ENCODE results near the gene RDX.

The RDX gene

GRCh38 chr11:110336054-110336453 lies 39.6 kb upstream of the RDX start:
- no peak overlapping the region for H3K4me3 ChIP-seq (ENCODE audit: low read depth, low read length, poor library complexity, severe bottlenecking)
- no peaks in the 10 kb centered on the region for H3K27me3 ChIP-seq (ENCODE audit: insufficient read depth, low read length)
- TF ChIP-seq CTCF (IDR thresholded peaks at IDR 0.05; ENCODE audit: low read length) (no peak), EZH2 (IDR thresholded peaks at IDR 0.05; ENCODE audit: borderline replicate concordance, low read length) (no peak)
- H3K36me3 ChIP-seq (ENCODE audit: insufficient read depth, low read length) = peaks cover 13% of the 10 kb centered on the region
- H3K4me2 ChIP-seq (ENCODE audit: low read length) = no peak overlapping the region
- H3K27ac ChIP-seq (ENCODE audit: low read depth, low read length, poor library complexity, severe bottlenecking) = no peak overlapping the region
- no peak overlapping the region for H2AFZ ChIP-seq (ENCODE audit: low read length)
- no peaks in the 10 kb centered on the region for H3F3A ChIP-seq (ENCODE audit: insufficient read depth, low read length)
- H3K9ac ChIP-seq (ENCODE audit: low read length) = no peak overlapping the region
- H3K9me2 ChIP-seq (ENCODE audit: low read depth, low read length) = no peaks in the 10 kb centered on the region
- H3K4me1 ChIP-seq (ENCODE audit: insufficient read depth, low read length, severe bottlenecking) = peaks cover 12% of the 10 kb centered on the region
- H4K20me1 ChIP-seq (ENCODE audit: insufficient read depth, low read length) = no peaks in the 10 kb centered on the region
- no peaks in the 10 kb centered on the region for H3K9me3 ChIP-seq (ENCODE audit: low read length)
- H3K79me2 ChIP-seq (ENCODE audit: insufficient read depth, low read length) = no peaks in the 10 kb centered on the region

- H3F3A ChIP-seq (ENCODE audit: insufficient read depth, low read length) = no peaks in the 10 kb centered on the region
- no peaks in the 10 kb centered on the region for H3K27me3 ChIP-seq (ENCODE audit: insufficient read depth, low read length)
- H2AFZ ChIP-seq (ENCODE audit: low read length) = no peak overlapping the region
- peaks cover 12% of the 10 kb centered on the region for H3K4me1 ChIP-seq (ENCODE audit: insufficient read depth, low read length, severe bottlenecking)
- H3K4me2 ChIP-seq (ENCODE audit: low read length) = no peak overlapping the region
- no peak overlapping the region for H3K4me3 ChIP-seq (ENCODE audit: low read depth, low read length, poor library complexity, severe bottlenecking)
- peaks cover 20% of the 10 kb centered on the region for H3K36me3 ChIP-seq (ENCODE audit: insufficient read depth, low read length)
- H3K79me2 ChIP-seq (ENCODE audit: insufficient read depth, low read length) = no peaks in the 10 kb centered on the region
- H3K9me3 ChIP-seq (ENCODE audit: low read length) = no peaks in the 10 kb centered on the region
- no peaks in the 10 kb centered on the region for H3K9me2 ChIP-seq (ENCODE audit: low read depth, low read length)
- H3K9ac ChIP-seq (ENCODE audit: low read length) = no peak overlapping the region
- no peak overlapping the region for H3K27ac ChIP-seq (ENCODE audit: low read depth, low read length, poor library complexity, severe bottlenecking)
- TF ChIP-seq CTCF (IDR thresholded peaks at IDR 0.05; ENCODE audit: low read length) = no peak
- no peak for TF ChIP-seq EZH2 (IDR thresholded peaks at IDR 0.05; ENCODE audit: borderline replicate concordance, low read length)
- no peaks in the 10 kb centered on the region for H4K20me1 ChIP-seq (ENCODE audit: insufficient read depth, low read length)
These were observed 38.9 kb upstream of the RDX start for GRCh38 chr11:110335358-110335757.

- Histone ChIP-seq H4K20me1 (ENCODE audit: insufficient read depth, low read length) (no peaks in the 10 kb centered on the region), H3K9ac (ENCODE audit: low read length) (no peak overlapping the region), H3K9me2 (ENCODE audit: low read depth, low read length) (no peaks in the 10 kb centered on the region), H3K27me3 (ENCODE audit: insufficient read depth, low read length) (no peaks in the 10 kb centered on the region), H3K79me2 (ENCODE audit: insufficient read depth, low read length) (no peaks in the 10 kb centered on the region), H3F3A (ENCODE audit: insufficient read depth, low read length) (no peaks in the 10 kb centered on the region), H3K4me3 (ENCODE audit: low read depth, low read length, poor library complexity, severe bottlenecking) (no peak overlapping the region), H3K27ac (ENCODE audit: low read depth, low read length, poor library complexity, severe bottlenecking) (no peak overlapping the region), H3K4me1 (ENCODE audit: insufficient read depth, low read length, severe bottlenecking) (peaks cover 26% of the 10 kb centered on the region), H3K9me3 (ENCODE audit: low read length) (no peaks in the 10 kb centered on the region), H3K4me2 (ENCODE audit: low read length) (no peak overlapping the region), H3K36me3 (ENCODE audit: insufficient read depth, low read length) (peaks cover 23% of the 10 kb centered on the region), H2AFZ (ENCODE audit: low read length) (no peak overlapping the region)
- TF ChIP-seq CTCF (IDR thresholded peaks at IDR 0.05; ENCODE audit: low read length) (no peak), EZH2 (IDR thresholded peaks at IDR 0.05; ENCODE audit: borderline replicate concordance, low read length) (no peak)
These were observed 35.2 kb upstream of the RDX start for GRCh38 chr11:110331626-110332025.

All from OCI-LY1 (cell line).